Endothelial cell of umbilical vein (primary cell): ENCODE measurements around the gene OR2A1. TPM values are rescaled to one million over a fixed set of nuclear protein-coding genes. Genes with fewer than 3 reads are reported as not detected.
"Not testable (repeated sequence)": the region's sequence is repeated elsewhere in the genome, so short reads cannot be mapped to it uniquely, and the experiment has no call there.

Experiments used
- BruUV-seq: library from RNA; stranded (reverse); fragments of 400-500 nt; replicated peaks from 2 replicates; lab custom pipeline; 2021; lab: Mats Ljungman, UMichigan
- CTCF ChIA-PET: fragments of 300-600, 350-600 bp; sonication (Branson Sonifier 250); formaldehyde crosslinking; loops from one replicate; lab custom pipeline; 2021; ENCODE audit warnings: antibody characterized with exemption, inconsistent platforms; lab: Charles Lee
- POLR2A ChIA-PET: fragments of 300-600, 350-600 bp; sonication (Branson Sonifier 250); formaldehyde crosslinking; loops from one replicate; lab custom pipeline; 2021; ENCODE audit warnings: antibody characterized with exemption, inconsistent platforms; lab: Charles Lee
- DNase-seq: peaks from one replicate; pipeline ENCODE4 v3.0.0-alpha.2; 2011; ENCODE audit warnings: low read depth, low spot score
- FAIRE-seq: peaks from 2 replicates; lab custom pipeline; 2011; peaks lifted over from hg19 to GRCh38; lab: Jason Lieb, UNC
- H2AFZ ChIP-seq: 2 replicates; pipeline ENCODE4 v1.6.0; 2012; ENCODE audit warnings: low read depth, low read length, control low read depth, inconsistent platforms
- H3K27ac ChIP-seq: 2 replicates; pipeline ENCODE4 v1.5.1; 2011; ENCODE audit warnings: low read depth, mild to moderate bottlenecking, control low read depth, low read length, moderate library complexity; ENCODE audit not compliant: insufficient read depth
- H3K27me3 ChIP-seq, 2 experiments: 2 replicates each; pipeline versions ENCODE4 v1.6.0 to v1.6.1; 2011; ENCODE audit warnings: low read length in 2 of 2, mixed read lengths in 1 of 2; ENCODE audit not compliant: control insufficient read depth in 2 of 2, insufficient read depth in 2 of 2
- H3K36me3 ChIP-seq, 2 experiments: 2 replicates in 1 of 2; 3 replicates in 1 of 2; pipeline ENCODE4 v1.5.1; 2011; ENCODE audit warnings: low read length in 2 of 2, mild to moderate bottlenecking in 1 of 2, moderate library complexity in 1 of 2; ENCODE audit not compliant: control insufficient read depth in 2 of 2, insufficient read depth in 2 of 2; ENCODE audit errors: extremely low read depth in 1 of 2
- H3K4me1 ChIP-seq: 3 replicates; pipeline ENCODE4 v1.5.1; 2011; ENCODE audit warnings: mild to moderate bottlenecking, low read length; ENCODE audit not compliant: control insufficient read depth, insufficient read depth; ENCODE audit errors: extremely low read depth
- H3K4me2 ChIP-seq: 2 replicates; pipeline ENCODE4 v1.6.1; 2011; ENCODE audit warnings: low read length, control low read depth, mixed read lengths; ENCODE audit not compliant: insufficient read depth
- H3K4me3 ChIP-seq, 3 experiments: fragments of 200-600 bp in 1 of 3; sonication (generic), shearing (Covaris generic) in 1 of 3; replicated peaks in 1 of 3; 2 replicates each; pipeline ENCODE4 v1.5.1; 2011 to 2016; ENCODE audit warnings: control low read depth in 3 of 3, low read length in 3 of 3, mild to moderate bottlenecking in 2 of 3, inconsistent platforms in 1 of 3, low read depth in 1 of 3, moderate library complexity in 1 of 3; ENCODE audit not compliant: insufficient read depth in 1 of 3
- H3K79me2 ChIP-seq: 2 replicates; pipeline ENCODE4 v1.6.0; 2012; ENCODE audit warnings: low read length, inconsistent platforms; ENCODE audit not compliant: control insufficient read depth, insufficient read depth
- H3K9ac ChIP-seq: replicated peaks from 2 replicates; pipeline ENCODE3; 2011; ENCODE audit warnings: low read length, control low read depth; ENCODE audit not compliant: insufficient read depth; ENCODE audit errors: extremely low read depth
- H3K9me1 ChIP-seq: replicated peaks from 3 replicates; pipeline ENCODE4 v1.6.0; 2011; ENCODE audit warnings: mild to moderate bottlenecking, low read length; ENCODE audit not compliant: control insufficient read depth, insufficient read depth; ENCODE audit errors: extremely low read depth
- H3K9me3 ChIP-seq: replicated peaks from 2 replicates; pipeline ENCODE4 v1.5.1; 2012; ENCODE audit warnings: low read length, inconsistent platforms; ENCODE audit not compliant: control insufficient read depth, insufficient read depth
- H4K20me1 ChIP-seq: replicated peaks from 2 replicates; pipeline ENCODE3; 2011; ENCODE audit warnings: mild to moderate bottlenecking, low read length; ENCODE audit not compliant: control insufficient read depth, insufficient read depth; ENCODE audit errors: extremely low read depth
- dilution Hi-C: fragments of 300-500 bp; cut with MboI; formaldehyde crosslinking; loops from one replicate; pipeline ENCODE4 v1.15.0; 2019; ENCODE audit warnings: low sequenced_read_pairs; ENCODE audit not compliant: extremely low pct_ligation_motif_present
- intact Hi-C: fragments of 100-400 bp; cut with micrococcal nuclease; formaldehyde crosslinking; loops from one replicate; pipeline ENCODE4 v1.10.0; 2022
- polyA plus RNA-seq, 4 experiments: library from polyadenylated mRNA; depleted of rRNA in 3 of 4; stranded (reverse) in 3 of 4; unstranded in 1 of 4; fragments of >200 nt; gene quantifications; 2 replicates each; pipeline versions ENCODE4 v1.2.1 to v1.2.3, GENCODE V29; 2011 to 2012; ENCODE audit warnings: missing spikeins in 1 of 4
- total RNA-seq: library from RNA; stranded (reverse); gene quantifications from 2 replicates; pipeline ENCODE4 v1.2.3, GENCODE V29; 2021

The OR2A1 gene
- total and polyA plus RNA-seq, 2 donors (not counting 3 experiments of a cell fraction or from before 2014, with no cell fraction given) = 0.14 TPM; not detected in 1

DNA sequence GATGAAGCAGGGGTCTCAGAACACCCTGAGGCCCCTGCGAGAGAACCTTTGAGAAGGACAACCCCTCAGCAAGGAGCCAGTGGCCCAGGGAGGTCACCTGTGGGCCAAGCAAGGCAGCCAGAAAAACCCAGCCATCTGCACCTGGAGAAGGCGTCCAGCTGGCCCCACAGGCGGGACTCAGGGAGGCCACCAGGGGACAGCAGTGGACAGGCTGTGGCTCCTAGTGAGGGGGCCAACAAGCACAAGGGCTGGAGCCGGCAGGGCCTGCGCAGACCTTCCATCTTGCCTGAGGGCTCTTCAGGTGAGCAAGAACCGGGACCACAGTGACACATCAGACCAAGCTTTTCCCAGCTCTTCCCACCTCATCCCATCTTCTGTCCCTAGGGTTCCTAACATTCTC, 53.3 kb downstream of the OR2A1 start:
- H2AFZ ChIP-seq, CTCF ChIA-PET, H3K4me3 ChIP-seq, FAIRE-seq, H3K9me1 ChIP-seq, H3K27me3 ChIP-seq, H4K20me1 ChIP-seq, H3K4me1 ChIP-seq, intact Hi-C loops, H3K36me3 ChIP-seq, H3K27ac ChIP-seq, H3K79me2 ChIP-seq, BruUV-seq, H3K9me3 ChIP-seq, H3K4me2 ChIP-seq, H3K9ac ChIP-seq, dilution Hi-C loops, POLR2A ChIA-PET, DNase-seq: not testable (repeated sequence)

DNA sequence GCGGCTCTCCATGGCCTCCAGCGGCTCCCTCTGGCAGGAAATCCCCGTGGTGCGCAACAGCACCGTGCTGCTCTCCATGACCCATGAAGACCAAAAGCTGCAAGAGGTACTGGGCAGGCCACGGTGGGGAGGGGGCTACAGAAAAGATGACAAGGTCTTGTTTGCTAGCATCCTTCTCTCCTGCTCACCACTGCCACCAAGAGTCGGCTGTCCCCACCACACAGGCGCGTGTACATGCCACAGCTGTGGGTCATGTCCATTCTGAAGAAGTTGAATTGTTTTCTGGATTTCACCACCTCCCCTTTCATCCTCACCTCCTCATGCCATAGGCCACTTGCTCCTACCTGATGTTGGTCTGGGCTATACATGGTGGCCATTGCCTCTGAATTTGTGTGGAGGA, 55.0 kb downstream of the OR2A1 start:
- H3K27me3 ChIP-seq, H2AFZ ChIP-seq, H4K20me1 ChIP-seq, POLR2A ChIA-PET, H3K9ac ChIP-seq, dilution Hi-C loops, H3K4me1 ChIP-seq, H3K9me3 ChIP-seq, H3K9me1 ChIP-seq, FAIRE-seq, CTCF ChIA-PET, H3K79me2 ChIP-seq, BruUV-seq, DNase-seq, H3K4me2 ChIP-seq, H3K27ac ChIP-seq, H3K36me3 ChIP-seq, intact Hi-C loops, H3K4me3 ChIP-seq: not testable (repeated sequence)

DNA sequence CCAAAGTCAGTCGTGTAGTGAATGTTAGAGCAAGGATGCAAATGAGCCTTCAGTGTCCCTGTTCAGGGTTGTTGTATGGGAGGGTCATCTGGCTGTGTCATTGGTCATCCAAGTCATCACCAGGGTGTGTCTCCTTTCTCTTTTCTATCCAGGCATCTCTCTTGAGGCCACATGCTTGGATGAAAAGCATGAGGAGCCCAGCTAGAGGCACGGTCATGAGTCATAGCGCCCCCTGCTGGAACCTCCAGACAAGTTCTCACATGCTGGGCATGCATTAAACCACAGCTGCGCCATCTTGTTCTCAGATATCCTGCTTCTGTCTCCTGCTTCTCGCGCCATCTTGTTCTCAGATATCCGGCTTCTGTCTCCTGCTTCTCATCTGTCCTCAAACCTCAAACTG, 57.0 kb downstream of the OR2A1 start:
- H3K36me3 ChIP-seq, H2AFZ ChIP-seq, H3K4me3 ChIP-seq, intact Hi-C loops, H3K79me2 ChIP-seq, dilution Hi-C loops, CTCF ChIA-PET, POLR2A ChIA-PET, H3K9me1 ChIP-seq, H3K4me1 ChIP-seq, H3K4me2 ChIP-seq, BruUV-seq, H3K27me3 ChIP-seq, H3K9me3 ChIP-seq, H4K20me1 ChIP-seq, DNase-seq, H3K27ac ChIP-seq, H3K9ac ChIP-seq: not testable (repeated sequence)
- peak; percentile 44 for FAIRE-seq

Other genes with a start within 250 kb of the OR2A1 start
- gene OR2A25, start 242.6 kb upstream of the OR2A1 start, total RNA-seq = not detected in 2 replicates
- not detected in 2 replicates for gene OR2A25, start 242.6 kb upstream of the OR2A1 start, polyA plus RNA-seq
- not detected in 2 replicates for gene OR2A12, start 226.1 kb upstream of the OR2A1 start, total RNA-seq
- gene OR2A12, start 226.1 kb upstream of the OR2A1 start, polyA plus RNA-seq = not detected in 2 replicates
- gene OR2A2, start 202.8 kb upstream of the OR2A1 start, total RNA-seq = not detected in 2 replicates
- not detected in 2 replicates for gene OR2A2, start 202.8 kb upstream of the OR2A1 start, polyA plus RNA-seq
- gene OR2A14, start 189.2 kb upstream of the OR2A1 start, total RNA-seq = not detected in 2 replicates
- gene OR2A14, start 189.2 kb upstream of the OR2A1 start, polyA plus RNA-seq = not detected in 2 replicates
- gene CTAGE4, start 129.0 kb upstream of the OR2A1 start, total RNA-seq = 0.30 TPM in 1 of 2 replicates, not detected in the other
- gene CTAGE4, start 129.0 kb upstream of the OR2A1 start, polyA plus RNA-seq = 0.03 and 0.04 TPM in 2 replicates
- gene ARHGEF35, start 116.6 kb upstream of the OR2A1 start, total RNA-seq = 0.48 and 0.82 TPM in 2 replicates
- gene ARHGEF35, start 116.6 kb upstream of the OR2A1 start, polyA plus RNA-seq = not detected in 2 replicates
- not detected in 2 replicates for gene OR2A42, start 72.8 kb upstream of the OR2A1 start, total RNA-seq
- gene OR2A42, start 72.8 kb upstream of the OR2A1 start, polyA plus RNA-seq = not detected in 2 replicates
- gene OR2A7, start 47.6 kb upstream of the OR2A1 start, total RNA-seq = 0.21 TPM in 1 of 2 replicates, not detected in the other
- 0.10 and 0.33 TPM in 2 replicates for gene OR2A7, start 47.6 kb upstream of the OR2A1 start, polyA plus RNA-seq
- 0.30 and 0.49 TPM in 2 replicates for gene CTAGE8, start 43.1 kb upstream of the OR2A1 start, total RNA-seq
- 0.03 and 0.06 TPM in 2 replicates for gene CTAGE8, start 43.1 kb upstream of the OR2A1 start, polyA plus RNA-seq
- 0.88 and 1.5 TPM in 2 replicates for gene ARHGEF5, start 43.0 kb downstream of the OR2A1 start, total RNA-seq
- 1.1 TPM in 2 replicates for gene ARHGEF5, start 43.0 kb downstream of the OR2A1 start, polyA plus RNA-seq
- gene NOBOX, start 91.3 kb downstream of the OR2A1 start, total RNA-seq = not detected in 2 replicates
- gene NOBOX, start 91.3 kb downstream of the OR2A1 start, polyA plus RNA-seq = not detected in 2 replicates